DND-41 (cell line): ENCODE results near the gene WDR88.

ENCODE experiments used
- CTCF ChIP-seq: IDR thresholded peaks from 2 replicates; pipeline ENCODE4 v1.5.1; 2012; ENCODE audit warnings: borderline replicate concordance, low read length, moderate library complexity, mild to moderate bottlenecking; ENCODE audit not compliant: poor library complexity, severe bottlenecking; ENCODE audit errors: extremely low read depth
- EZH2 ChIP-seq: IDR thresholded peaks from 3 replicates; pipeline ENCODE4 v1.6.1; 2012; ENCODE audit warnings: borderline replicate concordance, low read depth, mild to moderate bottlenecking, moderate library complexity, low read length, inconsistent platforms; ENCODE audit not compliant: severe bottlenecking

- TF ChIP-seq CTCF (no peak), EZH2 (no peak)
Observed at GRCh38 chr19:33159893-33160292, 28.0 kb downstream of the WDR88 start.
